OCI-LY1 (cell line): ENCODE data around the gene MYO19.
"Not testable (repeated sequence)": the region's sequence is repeated elsewhere in the genome, so short reads cannot be mapped to it uniquely, and the experiment has no call there.

Experiments
- H2AFZ ChIP-seq: fragments of 200-600 bp; sonication (generic), shearing (Covaris generic); 2 replicates; pipeline ENCODE4 v1.6.0; 2014; ENCODE audit warnings: antibody characterized with exemption, mild to moderate bottlenecking, low read length
- H3F3A ChIP-seq: fragments of 200-600 bp; sonication (generic), shearing (Covaris generic); 2 replicates; pipeline ENCODE4 v1.6.0; 2014; ENCODE audit warnings: mild to moderate bottlenecking, antibody characterized with exemption, low read length, moderate library complexity; ENCODE audit not compliant: insufficient read depth
- H3K27ac ChIP-seq: fragments of 200-600 bp; sonication (generic); 2 replicates; pipeline ENCODE4 v1.5.1; 2014; ENCODE audit warnings: low read length, mixed run types, mild to moderate bottlenecking, low read depth; ENCODE audit not compliant: poor library complexity, severe bottlenecking
- H3K27me3 ChIP-seq: fragments of 200-600 bp; sonication (generic); 2 replicates; pipeline ENCODE4 v1.6.0; 2014; ENCODE audit warnings: antibody characterized with exemption, mild to moderate bottlenecking, low read length, moderate library complexity; ENCODE audit not compliant: insufficient read depth
- H3K36me3 ChIP-seq: fragments of 200-600 bp; sonication (generic); 2 replicates; pipeline ENCODE4 v1.6.1; 2014; ENCODE audit warnings: mild to moderate bottlenecking, antibody characterized with exemption, low read length, moderate library complexity, mixed read lengths; ENCODE audit not compliant: insufficient read depth
- H3K4me1 ChIP-seq: fragments of 200-600 bp; sonication (generic); 2 replicates; pipeline ENCODE4 v1.5.1; 2014; ENCODE audit warnings: mild to moderate bottlenecking, low read length, moderate library complexity; ENCODE audit not compliant: insufficient read depth, severe bottlenecking
- H3K4me2 ChIP-seq: fragments of 200-600 bp; sonication (generic), shearing (Covaris generic); 2 replicates; pipeline ENCODE4 v1.6.1; 2014; ENCODE audit warnings: low read length
- H3K4me3 ChIP-seq: fragments of 200-600 bp; sonication (generic); 2 replicates; pipeline ENCODE4 v1.5.1; 2014; ENCODE audit warnings: low read length, low read depth, mild to moderate bottlenecking, mixed read lengths; ENCODE audit not compliant: poor library complexity, severe bottlenecking
- H3K79me2 ChIP-seq: fragments of 200-600 bp; shearing (Covaris generic); 2 replicates; pipeline ENCODE4 v1.6.1; 2016; ENCODE audit warnings: mixed run types, low read length, mixed read lengths; ENCODE audit not compliant: insufficient read depth
- H3K9ac ChIP-seq: fragments of 200-600 bp; sonication (generic), shearing (Covaris generic); 2 replicates; pipeline ENCODE4 v1.6.1; 2014; ENCODE audit warnings: mild to moderate bottlenecking, low read length, mixed read lengths
- H3K9me2 ChIP-seq: fragments of 200-600 bp; sonication (generic), shearing (Covaris generic); 2 replicates; pipeline ENCODE4 v1.6.1; 2014; ENCODE audit warnings: low read depth, mild to moderate bottlenecking, low read length, mixed read lengths
- H3K9me3 ChIP-seq: fragments of 200-600 bp; shearing (Covaris generic); 2 replicates; pipeline ENCODE4 v1.6.1; 2014; ENCODE audit warnings: low read length, mixed read lengths
- H4K20me1 ChIP-seq: fragments of 200-600 bp; sonication (generic), shearing (Covaris generic); 2 replicates; pipeline ENCODE4 v1.6.0; 2016; ENCODE audit warnings: mild to moderate bottlenecking, low read length; ENCODE audit not compliant: insufficient read depth
- CTCF ChIP-seq: fragments of 200-600 bp; sonication (generic), shearing (Covaris generic); IDR thresholded peaks from 2 replicates; pipeline ENCODE4 v1.5.1; 2017; ENCODE audit warnings: mild to moderate bottlenecking, antibody characterized with exemption, low read length, moderate library complexity, mixed read lengths
- EZH2 ChIP-seq: fragments of 200-600 bp; sonication (generic), shearing (Covaris generic); IDR thresholded peaks from 2 replicates; pipeline ENCODE4 v1.8.0; 2017; ENCODE audit warnings: borderline replicate concordance, mixed run types, mild to moderate bottlenecking, antibody characterized with exemption, low read length, moderate library complexity, mixed read lengths

Gene MYO19

GRCh38 chr17:36509272-36509985, 25.2 kb downstream of the MYO19 start:
- Histone ChIP-seq H4K20me1 (no peaks in the 10 kb centered on the region), H3K79me2 (no peaks in the 10 kb centered on the region), H3F3A (no peaks in the 10 kb centered on the region), H3K4me1 (no peaks in the 10 kb centered on the region), H3K9me2 (no peaks in the 10 kb centered on the region), H3K27me3 (no peaks in the 10 kb centered on the region), H3K9ac (no peak overlapping the region), H3K9me3 (no peaks in the 10 kb centered on the region), H3K27ac (no peak overlapping the region), H3K36me3 (peaks cover 64% of the 10 kb centered on the region), H3K4me2 (no peak overlapping the region), H2AFZ (no peak overlapping the region), H3K4me3 (no peak overlapping the region)
- TF ChIP-seq EZH2 (no peak), CTCF (no peak)

DNA sequence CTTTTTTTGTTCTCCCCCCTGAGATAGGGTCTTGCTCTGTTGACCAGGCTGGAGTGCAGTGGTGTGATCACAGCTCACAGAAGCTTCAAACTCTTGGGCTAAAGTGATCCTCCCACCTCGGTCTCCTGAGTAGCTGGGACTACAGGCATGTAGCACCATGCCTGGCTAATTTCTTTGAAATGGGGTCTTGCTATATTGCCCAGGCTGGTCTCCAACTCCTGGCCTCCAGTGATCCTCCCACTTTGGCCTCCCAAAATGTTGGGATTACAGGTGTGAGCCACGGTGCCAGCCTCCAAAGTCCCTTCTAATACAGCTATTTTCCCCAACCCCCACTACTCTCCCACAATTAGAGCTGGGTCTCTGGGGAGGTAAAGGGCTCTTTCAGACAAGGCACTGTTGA, 26.2 kb downstream of the MYO19 start:
- peaks cover 64% of the 10 kb centered on the region for H3K36me3 ChIP-seq
- H3K4me3 ChIP-seq, result not testable (repeated sequence)

DNA sequence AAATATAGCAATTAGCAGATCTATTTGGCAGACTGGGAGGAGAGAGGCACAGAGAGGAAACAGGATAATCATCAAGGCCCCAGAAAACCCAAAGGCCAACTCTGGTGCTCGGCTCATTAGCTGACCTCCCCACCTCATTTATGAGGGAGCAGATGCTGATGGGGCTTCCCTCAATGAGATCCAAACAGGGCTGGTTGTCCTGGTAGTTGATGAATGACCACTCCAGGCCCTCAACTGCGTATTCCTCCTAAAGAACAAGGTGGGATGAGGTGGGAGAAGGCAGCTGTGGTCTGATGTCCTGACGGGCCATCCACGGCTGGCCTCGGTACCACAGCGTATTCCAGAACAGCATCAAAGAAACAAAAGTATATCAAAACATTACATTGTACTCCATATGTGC, 27.4 kb downstream of the MYO19 start:
- TF ChIP-seq EZH2 (no peak), CTCF (no peak)
- Histone ChIP-seq H3K9me2 (no peaks in the 10 kb centered on the region), H3K36me3 (peaks cover 66% of the 10 kb centered on the region), H3K79me2 (no peaks in the 10 kb centered on the region), H3K9me3 (no peaks in the 10 kb centered on the region), H3K4me2 (no peak overlapping the region), H3K4me1 (no peaks in the 10 kb centered on the region), H3F3A (no peaks in the 10 kb centered on the region), H3K4me3 (no peak overlapping the region), H3K27me3 (no peaks in the 10 kb centered on the region), H3K27ac (no peak overlapping the region), H4K20me1 (no peaks in the 10 kb centered on the region), H3K9ac (no peak overlapping the region), H2AFZ (no peak overlapping the region)

More for the DNA sequence above, 26.2 kb downstream of the MYO19 start:
- H2AFZ ChIP-seq, H3K79me2 ChIP-seq, H3K27ac ChIP-seq, H3K27me3 ChIP-seq, H3K9ac ChIP-seq, H4K20me1 ChIP-seq, H3K4me1 ChIP-seq, H3K9me2 ChIP-seq, H3F3A ChIP-seq, H3K4me2 ChIP-seq, H3K9me3 ChIP-seq: not testable (repeated sequence)

- TF ChIP-seq EZH2, result no peak
- no peak for TF ChIP-seq CTCF
These were observed 27.8 kb downstream of the MYO19 start for GRCh38 chr17:36506831-36507230.

More at GRCh38 chr17:36506831-36507230, 27.8 kb downstream of the MYO19 start:
- no peaks in the 10 kb centered on the region for H3K27me3 ChIP-seq
- H3K36me3 ChIP-seq, result peaks cover 66% of the 10 kb centered on the region
- no peaks in the 10 kb centered on the region for H3K4me1 ChIP-seq
- no peak overlapping the region for H3K4me3 ChIP-seq
- H3K9me3 ChIP-seq, result no peaks in the 10 kb centered on the region
- H3F3A ChIP-seq, result no peaks in the 10 kb centered on the region
- H3K4me2 ChIP-seq, result no peak overlapping the region
- no peaks in the 10 kb centered on the region for H4K20me1 ChIP-seq
- H3K27ac ChIP-seq, result no peak overlapping the region
- H3K79me2 ChIP-seq, result no peaks in the 10 kb centered on the region
- no peak overlapping the region for H2AFZ ChIP-seq
- no peak overlapping the region for H3K9ac ChIP-seq
- H3K9me2 ChIP-seq, result no peaks in the 10 kb centered on the region
